CD1c-positive myeloid dendritic cell (primary cell): ENCODE measurements around the gene KCNG1.

Experiments
- DNase-seq: peaks from one replicate; pipeline ENCODE4 v3.0.0-alpha.2; 2016; ENCODE audit errors: extremely low spot score

Gene KCNG1

GRCh38 chr20:51036226-51036625 is 13.3 kb upstream of the KCNG1 start:
- no peak for DNase-seq

GRCh38 chr20:51034988-51035656 is 12.2 kb upstream of the KCNG1 start:
- DNase-seq, result no peak

- DNase-seq, result no peak
These were observed 11.6 kb upstream of the KCNG1 start for GRCh38 chr20:51034476-51034875.

- no peak for DNase-seq
These were observed 7.3 kb upstream of the KCNG1 start for GRCh38 chr20:51029963-51030920.

GRCh38 chr20:51029556-51029955 is 6.6 kb upstream of the KCNG1 start:
- no peak for DNase-seq

GRCh38 chr20:51028616-51029212 is 5.8 kb upstream of the KCNG1 start:
- no peak for DNase-seq

- DNase-seq, result no peak
These were observed 4.3 kb upstream of the KCNG1 start for GRCh38 chr20:51027035-51027795.

GRCh38 chr20:51026269-51026668 is 3.4 kb upstream of the KCNG1 start:
- no peak for DNase-seq

- DNase-seq, result no peak
These were observed 1.9 kb upstream of the KCNG1 start for GRCh38 chr20:51024761-51025160.

- no peak for DNase-seq
These were observed 779 bp upstream of the KCNG1 start for GRCh38 chr20:51023617-51024155.

GRCh38 chr20:51022227-51022802 is 592 bp downstream of the KCNG1 start:
- DNase-seq, result no peak

- DNase-seq, result no peak
These were observed 1.6 kb downstream of the KCNG1 start for GRCh38 chr20:51021067-51022025.

- no peak for DNase-seq
These were observed 2.2 kb downstream of the KCNG1 start for GRCh38 chr20:51020657-51021056.

GRCh38 chr20:51019656-51020592 is 3.0 kb downstream of the KCNG1 start:
- DNase-seq, result no peak

GRCh38 chr20:51017251-51017650 is 5.7 kb downstream of the KCNG1 start:
- no peak for DNase-seq

GRCh38 chr20:51016521-51016920 is 6.4 kb downstream of the KCNG1 start:
- DNase-seq, result no peak

GRCh38 chr20:51014797-51015722 is 7.8 kb downstream of the KCNG1 start:
- DNase-seq, result peak; percentile 37
